ENCODE measurements around the gene CTNNA3. TPM values are rescaled to one million over a fixed set of nuclear protein-coding genes. Genes with fewer than 3 reads are reported as not detected.
A peak's percentile ranks its signal among the peaks of the same experiment; 100 is the strongest.

Gene CTNNA3
- total RNA-seq, 1 donor from 2014 or later, result not detected

DNA sequence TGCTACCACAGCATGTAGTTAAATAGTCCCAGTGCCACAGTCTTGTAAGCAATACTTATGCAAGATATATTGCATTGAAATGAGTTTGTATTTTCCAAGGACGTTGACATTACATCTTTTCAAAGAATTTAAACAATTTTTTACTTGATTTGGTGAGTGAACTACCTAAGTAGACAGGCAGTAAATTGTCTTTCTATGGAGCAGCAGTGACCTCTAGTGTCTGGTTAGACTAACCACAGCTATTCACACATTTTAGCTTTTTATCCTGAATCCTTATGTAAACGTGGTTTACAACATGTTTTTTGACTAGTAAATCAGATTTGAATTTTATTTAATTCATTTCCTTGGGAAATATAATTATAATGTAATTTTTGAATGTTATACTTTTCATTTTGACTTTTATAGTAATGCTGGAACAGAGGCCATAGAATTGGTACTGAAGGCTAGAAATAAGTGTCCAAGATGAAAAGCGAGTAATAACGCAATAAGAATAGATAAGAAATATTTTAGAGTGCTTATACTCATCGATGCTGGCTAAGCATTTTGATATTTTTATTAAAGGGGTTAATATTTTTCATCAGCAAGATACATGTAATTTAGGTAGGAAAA is 764.6 kb downstream of the CTNNA3 start:
- H3K36me3 Mint-ChIP-seq (ENCODE audit: low read depth), result no peaks in the 10 kb centered on the region
- intact Hi-C loops (cut with micrococcal nuclease), result loop anchor here (2.0 to 5.0 kb wide), 2 partner anchors 751 to 851 kb away; no protein-coding TSS in a partner anchor
- H3K9me3 Mint-ChIP-seq, result no peaks in the 10 kb centered on the region
- ChIA-PET CTCF (interaction anchor here (0.7 to 1.9 kb wide), 3 partner anchors 9 to 848 kb away, joined by 3 to 6 read pairs (median 5); no protein-coding TSS in a partner anchor), POLR2A (no interaction called here)
- peak; percentile 85 for TF ChIP-seq CTCF (IDR thresholded peaks at IDR 0.05)
- no peak for DNase-seq
- no peak overlapping the region for H3K4me3 Mint-ChIP-seq
- H3K27ac Mint-ChIP-seq, result no peak overlapping the region
- ATAC-seq (ENCODE audit: low read depth), result no peak
- peaks cover 21% of the 10 kb centered on the region for H3K27me3 Mint-ChIP-seq
- H3K4me1 Mint-ChIP-seq, result no peaks in the 10 kb centered on the region

GRCh38 chr10:66929375-66929774 is 766.6 kb downstream of the CTNNA3 start:
- no peak overlapping the region for H3K4me3 Mint-ChIP-seq
- peaks cover 5% of the 10 kb centered on the region for H3K4me1 Mint-ChIP-seq
- no peak overlapping the region for H3K27ac Mint-ChIP-seq
- CTCF ChIA-PET, result no interaction called here
- intact Hi-C loops (cut with micrococcal nuclease), result no loop called here
- peaks cover 27% of the 10 kb centered on the region for H3K27me3 Mint-ChIP-seq
- ATAC-seq (ENCODE audit: low read depth), result no peak
- no peak for DNase-seq
- no peak for TF ChIP-seq CTCF (IDR thresholded peaks at IDR 0.05)
- no peaks in the 10 kb centered on the region for H3K36me3 Mint-ChIP-seq (ENCODE audit: low read depth)
- H3K9me3 Mint-ChIP-seq, result no peaks in the 10 kb centered on the region
- POLR2A ChIA-PET, result no interaction called here

GRCh38 chr10:66928776-66929175 is 767.2 kb downstream of the CTNNA3 start:
- ATAC-seq (ENCODE audit: low read depth) (no peak), DNase-seq (no peak)
- no peak overlapping the region for H3K4me3 Mint-ChIP-seq
- H3K4me1 Mint-ChIP-seq, result peaks cover 5% of the 10 kb centered on the region
- H3K27ac Mint-ChIP-seq, result no peak overlapping the region
- intact Hi-C loops (cut with micrococcal nuclease), result no loop called here
- CTCF ChIA-PET, result no interaction called here
- peaks cover 27% of the 10 kb centered on the region for H3K27me3 Mint-ChIP-seq
- POLR2A ChIA-PET, result no interaction called here
- no peaks in the 10 kb centered on the region for H3K9me3 Mint-ChIP-seq
- H3K36me3 Mint-ChIP-seq (ENCODE audit: low read depth), result no peaks in the 10 kb centered on the region
- TF ChIP-seq CTCF (IDR thresholded peaks at IDR 0.05), result no peak

- H3K4me3 Mint-ChIP-seq, result no peak overlapping the region
- DNase-seq (no peak), ATAC-seq (ENCODE audit: low read depth) (no peak)
- CTCF ChIA-PET, result interaction anchor here (1.0 kb wide), 1 partner anchor 11 kb away, joined by 3 read pairs; no protein-coding TSS in a partner anchor
- H3K36me3 Mint-ChIP-seq (ENCODE audit: low read depth), result no peaks in the 10 kb centered on the region
- peaks cover 5% of the 10 kb centered on the region for H3K4me1 Mint-ChIP-seq
- no peak overlapping the region for H3K27ac Mint-ChIP-seq
- H3K9me3 Mint-ChIP-seq, result no peaks in the 10 kb centered on the region
- POLR2A ChIA-PET, result no interaction called here
- H3K27me3 Mint-ChIP-seq, result peaks cover 27% of the 10 kb centered on the region
- no peak for TF ChIP-seq CTCF (IDR thresholded peaks at IDR 0.05)
- intact Hi-C loops (cut with micrococcal nuclease), result no loop called here
Measured at GRCh38 chr10:66927971-66928770, 767.8 kb downstream of the CTNNA3 start.

- ATAC-seq (ENCODE audit: low read depth), result no peak
- intact Hi-C loops (cut with micrococcal nuclease), result no loop called here
- TF ChIP-seq CTCF (IDR thresholded peaks at IDR 0.05), result no peak
- Mint-ChIP-seq H3K27me3 (peaks cover 27% of the 10 kb centered on the region), H3K9me3 (no peaks in the 10 kb centered on the region), H3K4me3 (no peak overlapping the region), H3K27ac (no peak overlapping the region), H3K4me1 (peaks cover 5% of the 10 kb centered on the region), H3K36me3 (ENCODE audit: low read depth) (no peaks in the 10 kb centered on the region)
- CTCF ChIA-PET, result interaction anchor here (1.0 kb wide), 1 partner anchor 11 kb away, joined by 3 read pairs; no protein-coding TSS in a partner anchor
- no peak for DNase-seq
- POLR2A ChIA-PET, result no interaction called here
Measured at GRCh38 chr10:66927251-66927935, 768.6 kb downstream of the CTNNA3 start.

Measured in activated B cell treated with CpG ODN at 0.5 μM for 24 hours (primary cell).